IMR-90 (cell line): ENCODE measurements around the gene LRRC39.
"Not testable (repeated sequence)": the region's sequence is repeated elsewhere in the genome, so short reads cannot be mapped to it uniquely, and the experiment has no call there.

Experiments used
- CTCF ChIP-seq: conservative IDR thresholded peaks from 2 replicates; pipeline ENCODE4 v1.5.1; 2012; ENCODE audit warnings: mild to moderate bottlenecking, low read depth, low read length, improper control_type of control experiment
- RCOR1 ChIP-seq: IDR thresholded peaks from 2 replicates; pipeline ENCODE4 v1.6.1; 2012; ENCODE audit warnings: mild to moderate bottlenecking, low read length, improper control_type of control experiment; ENCODE audit not compliant: insufficient replicate concordance

DNA sequence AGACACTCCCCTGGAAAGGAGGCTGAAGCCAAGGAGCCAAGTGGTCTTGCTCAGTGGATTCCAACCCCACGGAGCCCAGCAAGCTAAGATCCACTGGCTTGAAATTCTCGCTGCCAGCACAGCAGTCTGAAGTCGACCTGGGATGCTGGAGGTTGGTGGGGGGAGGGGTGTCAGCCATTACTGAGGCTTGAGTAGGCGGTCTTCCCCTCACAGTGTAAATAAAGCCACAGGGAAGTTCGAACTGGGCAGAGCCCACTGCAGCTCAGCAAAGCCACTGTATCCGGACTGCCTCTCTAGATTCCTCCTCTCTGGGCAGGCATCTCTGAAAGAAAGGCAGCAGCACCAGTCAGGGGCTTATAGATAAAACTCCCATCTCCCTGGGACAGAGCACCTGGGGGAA lies 22.0 kb upstream of the LRRC39 start:
- TF ChIP-seq CTCF, RCOR1: not testable (repeated sequence)
